ENCODE measurements around the gene CYTH1.
A peak's percentile ranks its signal among the peaks of the same experiment; 100 is the strongest.
"Not testable (repeated sequence)": the region's sequence is repeated elsewhere in the genome, so short reads cannot be mapped to it uniquely, and the experiment has no call there.

Gene CYTH1

GRCh38 chr17:78753316-78754250 lies 28.5 kb downstream of the CYTH1 start:
- DNase-seq, result no peak

DNA sequence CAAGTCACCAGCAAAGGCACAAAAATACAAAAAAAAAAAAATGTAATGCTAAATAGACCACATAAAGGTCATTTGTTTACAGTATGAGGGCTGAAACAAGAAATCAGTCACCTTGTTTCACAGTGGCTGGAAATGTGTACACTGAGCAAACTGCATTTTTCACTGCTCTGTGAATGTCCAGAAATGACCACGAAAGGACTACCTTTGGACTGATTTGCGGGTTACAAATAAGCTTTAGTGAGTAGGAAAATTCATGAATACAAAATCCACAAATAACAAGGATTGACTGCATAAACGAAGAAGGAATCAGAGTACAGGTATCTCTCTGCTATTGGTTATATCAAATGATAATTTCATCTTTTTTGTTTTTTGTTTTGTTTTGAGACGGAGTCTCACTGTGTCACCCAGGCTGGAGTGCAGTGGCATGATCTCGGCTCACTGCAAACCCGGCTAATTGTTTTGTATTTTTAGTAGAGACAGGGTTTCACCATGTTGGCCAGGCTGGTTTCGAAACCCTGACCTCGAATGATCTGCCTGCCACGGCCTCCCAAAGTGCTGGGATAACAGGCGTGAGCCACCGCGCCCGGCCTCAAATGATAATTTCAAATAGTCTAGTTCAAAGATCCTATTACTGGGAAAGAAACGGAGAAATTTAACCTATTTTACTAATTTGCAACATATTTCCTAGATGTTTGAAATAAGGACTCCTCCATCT lies 30.5 kb downstream of the CYTH1 start:
- DNase-seq, result no peak

DNA sequence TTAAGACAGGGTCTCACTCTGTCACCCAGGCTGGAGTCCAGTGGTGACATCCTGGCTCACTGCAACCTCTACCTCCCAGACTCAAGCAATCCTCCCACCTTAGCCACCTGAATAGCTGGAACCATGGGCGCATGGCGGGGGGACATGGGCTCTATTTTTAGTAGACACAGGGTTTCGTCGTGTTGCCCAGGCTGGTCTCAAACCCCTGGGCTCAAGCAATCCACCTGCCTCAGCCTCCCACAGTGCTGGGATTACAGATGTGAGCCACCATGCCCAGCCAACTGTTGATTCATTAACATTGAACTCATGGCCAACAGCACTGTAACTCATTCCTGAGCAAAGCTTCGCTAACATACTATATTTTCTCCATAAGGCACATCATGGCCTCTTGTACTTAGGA lies 31.1 kb downstream of the CYTH1 start:
- not testable (repeated sequence) for DNase-seq

- no peak for DNase-seq
These were observed 33.2 kb downstream of the CYTH1 start for GRCh38 chr17:78748730-78749317.

GRCh38 chr17:78748048-78748729 lies 33.9 kb downstream of the CYTH1 start:
- no peak for DNase-seq

GRCh38 chr17:78747488-78747887 lies 34.6 kb downstream of the CYTH1 start:
- DNase-seq, result no peak

- DNase-seq, result no peak
These were observed 35.2 kb downstream of the CYTH1 start for GRCh38 chr17:78746949-78747269.

- DNase-seq, result no peak
These were observed 35.7 kb downstream of the CYTH1 start for GRCh38 chr17:78746263-78746948.

GRCh38 chr17:78745407-78746088 lies 36.5 kb downstream of the CYTH1 start:
- DNase-seq, result peak; percentile 17

DNA sequence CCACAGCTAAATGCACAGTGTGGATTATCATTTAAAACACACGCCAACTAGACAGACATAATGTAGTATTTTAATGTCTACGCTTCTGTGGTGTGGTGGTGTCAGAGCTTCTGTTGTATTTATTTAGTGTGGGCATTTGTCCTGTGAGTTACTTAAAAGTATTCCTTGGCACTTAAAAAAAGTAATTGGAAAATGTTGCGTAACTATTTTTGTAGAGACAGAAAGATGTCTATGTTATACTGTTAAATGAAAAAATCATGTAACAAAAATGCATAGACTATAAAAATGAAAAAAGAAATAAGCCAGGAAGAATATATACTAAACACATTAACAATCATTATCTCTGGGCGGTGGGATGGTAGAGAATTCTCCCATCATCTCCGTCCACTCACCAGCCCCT lies 39.2 kb downstream of the CYTH1 start:
- DNase-seq, result no peak

DNA sequence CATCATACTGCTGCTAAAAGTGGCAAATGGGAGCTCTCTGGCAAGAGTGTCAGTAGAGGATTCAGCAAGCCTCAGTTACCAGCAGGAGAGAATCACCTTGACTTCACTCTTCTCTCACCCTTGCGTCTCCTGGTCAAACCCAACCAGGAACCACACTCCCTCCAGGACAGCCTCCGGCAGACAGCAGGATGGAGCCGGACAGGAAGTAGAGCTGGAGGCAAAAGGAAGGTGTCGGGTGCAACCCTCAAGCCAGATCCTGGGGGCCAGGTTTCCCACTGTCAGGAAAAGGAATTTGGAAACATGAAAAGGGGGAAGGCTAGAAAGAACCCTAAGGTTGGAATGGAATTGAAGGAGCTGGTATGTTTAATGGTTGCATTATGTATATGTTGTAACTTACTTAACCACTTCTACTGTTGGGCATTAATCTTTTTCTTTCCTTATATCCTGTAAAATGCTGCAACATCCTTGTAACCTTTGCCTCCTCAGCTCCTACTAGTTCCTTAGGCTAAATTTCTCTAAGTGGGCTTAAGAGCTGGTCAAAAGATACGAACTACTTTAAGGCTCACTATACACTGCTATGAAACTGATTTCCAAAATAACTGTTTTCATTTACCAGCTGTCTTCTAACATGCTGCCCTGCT lies 40.3 kb downstream of the CYTH1 start:
- DNase-seq, result no peak

- DNase-seq, result no peak
These were observed 42.6 kb downstream of the CYTH1 start for GRCh38 chr17:78739331-78739931.

GRCh38 chr17:78738698-78739097 lies 43.4 kb downstream of the CYTH1 start:
- DNase-seq, result no peak

DNA sequence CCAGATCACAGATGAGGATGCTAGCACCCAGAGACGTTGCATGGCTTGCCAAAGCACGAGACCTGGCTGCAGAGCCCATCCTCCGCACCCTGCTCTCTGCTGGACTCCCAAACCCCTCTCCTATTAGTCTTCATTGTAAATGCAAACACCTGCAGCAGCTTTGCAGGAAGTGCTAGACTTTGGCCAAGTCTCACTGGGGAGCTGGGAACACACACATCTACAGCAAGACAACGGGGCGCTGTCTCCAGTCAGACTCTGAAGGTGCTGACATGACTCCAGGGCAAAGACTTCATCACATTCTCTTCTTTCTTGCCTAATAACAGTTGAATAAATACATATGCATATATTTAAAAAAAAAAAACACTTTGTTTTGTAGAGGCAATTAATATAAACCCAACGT lies 43.8 kb downstream of the CYTH1 start:
- DNase-seq, result no peak

GRCh38 chr17:78737332-78737731 lies 44.7 kb downstream of the CYTH1 start:
- DNase-seq, result peak; percentile 25

GRCh38 chr17:78736526-78737079 lies 45.5 kb downstream of the CYTH1 start:
- DNase-seq, result peak; percentile 83

DNA sequence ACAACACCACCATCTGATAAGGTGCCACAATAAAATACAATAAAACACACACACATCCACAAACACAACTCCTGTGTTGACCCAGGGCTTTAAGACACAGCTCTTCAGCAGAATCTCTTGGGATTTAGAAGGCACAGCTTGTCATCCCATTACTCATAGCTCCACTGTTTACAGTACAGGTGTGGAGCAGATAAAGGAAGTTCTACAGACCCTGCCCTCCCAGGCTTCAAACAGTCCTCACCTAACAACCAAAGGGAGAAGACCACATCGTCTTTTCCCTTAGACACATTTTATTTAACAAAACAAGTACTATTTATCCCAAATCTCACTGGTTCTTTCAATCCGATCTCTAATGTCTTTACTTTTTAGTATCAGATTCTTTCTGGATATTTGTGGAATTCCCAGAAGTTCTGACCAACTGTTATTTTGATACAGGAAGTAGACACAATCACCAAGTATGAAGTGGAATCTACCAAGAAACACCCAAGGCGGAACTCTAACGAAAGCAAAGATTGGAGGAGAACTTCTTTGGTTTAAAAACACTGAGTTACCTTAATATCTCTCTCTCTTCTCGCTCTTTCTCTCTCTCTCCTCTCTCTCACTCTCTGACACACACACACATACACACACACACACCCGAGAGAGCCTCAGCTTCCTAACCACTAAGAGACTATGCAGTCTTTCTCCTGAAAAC lies 46.1 kb downstream of the CYTH1 start:
- peak; percentile 14 for DNase-seq

GRCh38 chr17:78734793-78735641 lies 47.1 kb downstream of the CYTH1 start:
- DNase-seq, result no peak

DNA sequence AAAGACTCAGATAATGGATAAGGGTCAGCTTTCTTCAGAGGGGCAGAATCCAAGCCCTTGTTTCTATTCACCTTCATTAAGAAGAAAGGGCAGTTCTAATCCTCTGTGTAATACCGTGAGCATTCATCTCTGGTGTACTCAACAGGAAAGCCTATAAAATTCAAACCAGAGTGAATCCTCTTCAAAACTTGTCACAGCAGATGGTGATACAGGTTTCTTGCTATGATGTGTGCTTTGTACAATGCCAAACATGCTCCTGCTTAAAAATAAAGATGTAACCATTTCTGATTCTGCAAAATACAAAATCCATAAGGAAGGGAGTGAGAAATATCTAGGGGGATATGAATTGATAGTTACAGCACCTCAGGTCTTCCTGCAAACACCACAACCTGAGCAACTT lies 49.7 kb downstream of the CYTH1 start:
- no peak for DNase-seq
